Lower lobe of right lung (tissue), 2 donors: ENCODE measurements around the gene DHRS3. TPM values are rescaled to one million over a fixed set of nuclear protein-coding genes. Genes with fewer than 3 reads are reported as not detected.
A peak's percentile ranks its signal among the peaks of the same experiment; 100 is the strongest.

ENCODE experiments used
- ATAC-seq, 2 donors: fragments of 200-7000 bp; cut with Tn5 transposase; one replicate each; pipeline ENCODE4 v1.9.1; 2020 to 2022; ENCODE audit warnings: mild to moderate bottlenecking in 2 of 2, moderate library complexity in 2 of 2
- DNase-seq: peaks from one replicate; pipeline ENCODE4 v3.0.0-alpha.2; 2020
- H3K27ac ChIP-seq: fragments of 200-600 bp; one replicate; pipeline ENCODE4 v1.8.0; 2022
- H3K27me3 ChIP-seq: fragments of 200-600 bp; one replicate; pipeline ENCODE4 v1.8.0; 2022; ENCODE audit warnings: low read depth
- H3K36me3 ChIP-seq: fragments of 200-600 bp; one replicate; pipeline ENCODE4 v1.8.0; 2022; ENCODE audit warnings: mild to moderate bottlenecking
- H3K4me1 ChIP-seq: fragments of 200-600 bp; one replicate; pipeline ENCODE4 v1.8.0; 2022
- H3K4me3 ChIP-seq: fragments of 200-600 bp; one replicate; pipeline ENCODE4 v1.8.0; 2022; ENCODE audit warnings: mild to moderate bottlenecking
- H3K9me3 ChIP-seq: fragments of 200-600 bp; one replicate; pipeline ENCODE4 v1.8.0; 2022
- CTCF ChIP-seq: fragments of 200-600 bp; IDR thresholded peaks from one replicate; pipeline ENCODE4 v1.8.0; 2022; ENCODE audit warnings: antibody characterized with exemption, mild to moderate bottlenecking
- intact Hi-C: fragments of 100-400 bp; cut with DNase I; formaldehyde crosslinking; loops from one replicate; pipeline ENCODE4 v1.11.0; 2022
- total RNA-seq: library from RNA; stranded (reverse); fragmentation: NEBNext Ultra II Directional; extraction: Animal tissue kit (Norgen Biotek cat#: 25700); gene quantifications from one replicate; pipeline ENCODE4 v1.2.1, GENCODE V29; 2021
- donor health status: DM: no; HTN: yes; CAD: no; lungs with severe emphysema.

Gene DHRS3
- total RNA-seq, 1 donor from 2014 or later, result 135 TPM

GRCh38 chr1:12583484-12583883, 34.5 kb downstream of the DHRS3 start:
- DNase-seq (no peak), ATAC-seq (no peak)
- Histone ChIP-seq H3K4me1 (no peaks in the 10 kb centered on the region), H3K9me3 (no peaks in the 10 kb centered on the region), H3K27ac (no peak overlapping the region), H3K27me3 (no peaks in the 10 kb centered on the region), H3K36me3 (peaks cover 42% of the 10 kb centered on the region), H3K4me3 (no peak overlapping the region)
- TF ChIP-seq CTCF, result no peak
- intact Hi-C loops, result no loop called here

GRCh38 chr1:12582649-12583048, 35.4 kb downstream of the DHRS3 start:
- Histone ChIP-seq H3K36me3 (peaks cover 44% of the 10 kb centered on the region), H3K4me1 (no peaks in the 10 kb centered on the region), H3K27ac (no peak overlapping the region), H3K9me3 (no peaks in the 10 kb centered on the region), H3K27me3 (no peaks in the 10 kb centered on the region), H3K4me3 (no peak overlapping the region)
- intact Hi-C loops, result no loop called here
- no peak for TF ChIP-seq CTCF
- ATAC-seq (no peak), DNase-seq (no peak)

- intact Hi-C loops, result no loop called here
- no peaks in the 10 kb centered on the region for H3K9me3 ChIP-seq
- ATAC-seq (no peak), DNase-seq (no peak)
- H3K4me3 ChIP-seq, result no peak overlapping the region
- H3K4me1 ChIP-seq, result no peaks in the 10 kb centered on the region
- no peaks in the 10 kb centered on the region for H3K27me3 ChIP-seq
- no peak overlapping the region for H3K27ac ChIP-seq
- TF ChIP-seq CTCF, result no peak
- H3K36me3 ChIP-seq, result peaks cover 58% of the 10 kb centered on the region
These were observed 36.8 kb downstream of the DHRS3 start for GRCh38 chr1:12581179-12581578.

- Histone ChIP-seq H3K4me3 (no peak overlapping the region), H3K27ac (no peak overlapping the region), H3K36me3 (peaks cover 66% of the 10 kb centered on the region), H3K9me3 (no peaks in the 10 kb centered on the region), H3K27me3 (no peaks in the 10 kb centered on the region), H3K4me1 (no peaks in the 10 kb centered on the region)
- ATAC-seq, result peak; percentile 40 to 44
- intact Hi-C loops, result no loop called here
- TF ChIP-seq CTCF, result no peak
- no peak for DNase-seq
These were observed 37.7 kb downstream of the DHRS3 start for GRCh38 chr1:12580054-12580887.

- H3K36me3 ChIP-seq, result peaks cover 80% of the 10 kb centered on the region
- no peak for TF ChIP-seq CTCF
- no peaks in the 10 kb centered on the region for H3K9me3 ChIP-seq
- H3K27ac ChIP-seq, result no peak overlapping the region
- no peaks in the 10 kb centered on the region for H3K4me1 ChIP-seq
- H3K4me3 ChIP-seq, result no peak overlapping the region
- intact Hi-C loops, result no loop called here
- DNase-seq (no peak), ATAC-seq (no peak)
- H3K27me3 ChIP-seq, result no peaks in the 10 kb centered on the region
These were observed 39.1 kb downstream of the DHRS3 start for GRCh38 chr1:12578860-12579422.
